RWPE1 (cell line): Measurements from ENCODE around the gene BNC2.

ENCODE experiments used
- CTCF ChIA-PET: fragments of 350-600 bp; sonication (Branson Sonifier 250); formaldehyde crosslinking; extraction: SDS; loops from one replicate; lab custom pipeline; 2021; lab: Yijun Ruan, JAX
- POLR2A ChIA-PET: fragments of 400-600 bp; formaldehyde crosslinking; extraction: SDS; loops from one replicate; lab custom pipeline; 2020; ENCODE audit warnings: antibody characterized with exemption; ENCODE audit not compliant: low non-redundant PET; lab: Yijun Ruan, JAX
- DNase-seq: peaks from one replicate; pipeline ENCODE4 v3.0.0; 2012; ENCODE audit warnings: low spot score
- H3K27ac ChIP-seq: fragments of 450-650 bp; 2 replicates; pipeline ENCODE4 v1.5.1; 2017
- TF ChIP-seq, protein P1 (sequence below): fragments of 450-650 bp; conservative IDR thresholded peaks from 2 replicates; pipeline ENCODE4 v1.5.1; 2017; ENCODE audit warnings: low read depth, mild to moderate bottlenecking

The BNC2 gene

DNA sequence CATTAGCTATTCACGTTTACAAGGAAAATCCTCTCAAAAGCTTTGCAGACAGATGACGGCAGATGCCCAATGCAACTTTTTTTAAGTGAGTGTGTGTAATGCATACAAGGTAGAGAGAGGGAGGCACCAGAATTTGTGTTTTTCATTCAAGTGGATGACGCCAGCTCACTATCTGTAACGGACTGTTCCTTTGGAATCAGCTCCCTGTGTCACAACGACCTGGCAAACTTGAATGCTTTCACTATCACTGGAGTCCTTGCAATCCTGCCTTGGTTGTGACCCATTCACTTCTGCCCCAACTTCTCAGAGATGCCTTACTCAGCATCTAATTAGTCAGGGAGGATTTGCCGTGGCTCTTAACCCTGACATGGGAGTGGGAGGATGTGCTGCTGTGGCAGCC lies 148.5 kb downstream of the BNC2 start:
- ChIA-PET CTCF (interaction anchor here (0.5 kb wide), 1 partner anchor 473 kb away, joined by 3 read pairs; no protein-coding TSS in a partner anchor), POLR2A (no interaction called here)
- no peak overlapping the region for H3K27ac ChIP-seq
- DNase-seq, result no peak
- TF ChIP-seq, protein P1, sequence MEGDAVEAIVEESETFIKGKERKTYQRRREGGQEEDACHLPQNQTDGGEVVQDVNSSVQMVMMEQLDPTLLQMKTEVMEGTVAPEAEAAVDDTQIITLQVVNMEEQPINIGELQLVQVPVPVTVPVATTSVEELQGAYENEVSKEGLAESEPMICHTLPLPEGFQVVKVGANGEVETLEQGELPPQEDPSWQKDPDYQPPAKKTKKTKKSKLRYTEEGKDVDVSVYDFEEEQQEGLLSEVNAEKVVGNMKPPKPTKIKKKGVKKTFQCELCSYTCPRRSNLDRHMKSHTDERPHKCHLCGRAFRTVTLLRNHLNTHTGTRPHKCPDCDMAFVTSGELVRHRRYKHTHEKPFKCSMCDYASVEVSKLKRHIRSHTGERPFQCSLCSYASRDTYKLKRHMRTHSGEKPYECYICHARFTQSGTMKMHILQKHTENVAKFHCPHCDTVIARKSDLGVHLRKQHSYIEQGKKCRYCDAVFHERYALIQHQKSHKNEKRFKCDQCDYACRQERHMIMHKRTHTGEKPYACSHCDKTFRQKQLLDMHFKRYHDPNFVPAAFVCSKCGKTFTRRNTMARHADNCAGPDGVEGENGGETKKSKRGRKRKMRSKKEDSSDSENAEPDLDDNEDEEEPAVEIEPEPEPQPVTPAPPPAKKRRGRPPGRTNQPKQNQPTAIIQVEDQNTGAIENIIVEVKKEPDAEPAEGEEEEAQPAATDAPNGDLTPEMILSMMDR, result no peak

DNA sequence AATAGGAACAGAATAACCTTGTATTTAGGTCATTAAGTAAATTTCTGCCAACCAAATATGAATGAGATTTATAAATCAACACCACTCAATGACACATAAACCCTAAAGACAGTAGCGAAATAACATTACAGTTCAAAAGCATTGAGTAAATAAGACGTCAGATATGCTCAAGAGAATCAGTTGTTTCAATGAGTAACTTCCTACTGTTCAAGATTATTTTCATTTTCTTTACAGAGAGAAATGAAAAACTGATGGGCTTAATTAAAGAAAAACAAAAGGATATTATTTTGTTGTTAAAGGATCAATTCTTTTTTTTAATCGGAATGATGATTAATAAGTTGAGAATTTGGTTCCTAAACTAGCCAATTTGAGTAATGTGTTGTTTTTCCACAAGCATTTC lies 150.1 kb downstream of the BNC2 start:
- TF ChIP-seq, protein P1, result no peak
- no peak for DNase-seq
- no peak overlapping the region for H3K27ac ChIP-seq
- ChIA-PET CTCF (no interaction called here), POLR2A (no interaction called here)

DNA sequence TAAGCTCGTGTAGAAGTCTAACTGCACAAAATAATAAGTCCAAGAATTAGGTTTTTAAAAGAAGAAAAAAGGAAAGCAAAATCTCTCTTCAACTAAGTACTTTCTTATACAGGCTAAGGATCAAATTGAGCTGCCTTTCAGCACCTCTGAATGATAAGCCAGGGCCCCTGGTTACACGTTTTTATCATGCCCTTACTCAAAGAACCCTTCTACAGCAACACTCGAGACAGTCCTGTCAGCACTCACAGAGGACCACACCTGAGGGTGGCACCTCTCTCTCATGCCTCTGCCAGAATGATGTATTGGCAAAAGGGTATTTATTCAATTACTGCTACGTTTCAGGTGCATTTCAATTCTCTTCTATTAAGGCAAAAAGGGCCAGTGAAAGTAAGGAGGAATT lies 150.5 kb downstream of the BNC2 start:
- no peak overlapping the region for H3K27ac ChIP-seq
- ChIA-PET POLR2A (no interaction called here), CTCF (interaction anchor here (0.6 kb wide), 1 partner anchor 1711 kb away, joined by 9 read pairs; no protein-coding TSS in a partner anchor)
- DNase-seq, result no peak
- TF ChIP-seq, protein P1, result no peak

DNA sequence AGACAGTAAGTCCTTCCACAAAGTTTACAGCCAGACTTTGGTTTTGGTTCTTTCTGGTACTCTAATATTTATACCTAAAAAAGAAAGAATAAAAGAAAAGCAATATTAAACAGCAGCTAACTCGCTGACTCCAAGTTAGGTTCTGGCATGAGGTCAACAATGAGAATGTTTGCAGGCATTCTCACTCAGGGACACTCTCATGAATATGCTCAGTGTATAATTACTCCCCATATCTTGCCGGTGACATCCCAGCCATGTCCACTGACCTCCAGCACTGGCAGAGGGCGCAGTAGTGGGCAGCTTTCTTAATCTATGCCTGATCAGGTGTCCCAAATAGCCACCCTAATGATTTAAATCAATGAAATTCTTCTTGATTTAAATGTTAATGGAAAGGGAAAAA lies 151.5 kb downstream of the BNC2 start:
- no peak for DNase-seq
- CTCF ChIA-PET, result no interaction called here
- POLR2A ChIA-PET, result no interaction called here
- no peak overlapping the region for H3K27ac ChIP-seq
- TF ChIP-seq, protein P1, result no peak

DNA sequence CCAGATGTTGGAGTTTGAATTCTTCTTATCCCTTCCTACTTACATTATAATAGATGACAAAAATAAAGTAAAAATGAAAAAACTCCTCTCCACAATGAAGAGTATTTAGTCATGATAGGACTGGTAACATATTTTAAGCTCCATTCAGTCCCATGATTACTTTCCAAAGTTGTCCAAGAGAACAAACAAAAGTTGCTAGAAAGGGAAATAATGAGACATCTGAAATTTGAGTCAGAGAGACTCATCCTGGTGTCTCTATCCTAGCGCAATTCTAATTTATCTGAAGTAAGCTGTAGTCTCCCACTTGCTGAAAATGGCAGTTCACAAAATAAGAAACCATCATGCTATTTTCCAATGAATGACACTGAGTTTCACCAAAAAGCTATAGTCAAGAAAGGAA lies 152.2 kb downstream of the BNC2 start:
- H3K27ac ChIP-seq, result no peak overlapping the region
- ChIA-PET POLR2A (no interaction called here), CTCF (interaction anchor here (0.6 kb wide), 1 partner anchor 878 kb away, joined by 3 read pairs; no protein-coding TSS in a partner anchor)
- TF ChIP-seq, protein P1, result no peak
- DNase-seq, result no peak

DNA sequence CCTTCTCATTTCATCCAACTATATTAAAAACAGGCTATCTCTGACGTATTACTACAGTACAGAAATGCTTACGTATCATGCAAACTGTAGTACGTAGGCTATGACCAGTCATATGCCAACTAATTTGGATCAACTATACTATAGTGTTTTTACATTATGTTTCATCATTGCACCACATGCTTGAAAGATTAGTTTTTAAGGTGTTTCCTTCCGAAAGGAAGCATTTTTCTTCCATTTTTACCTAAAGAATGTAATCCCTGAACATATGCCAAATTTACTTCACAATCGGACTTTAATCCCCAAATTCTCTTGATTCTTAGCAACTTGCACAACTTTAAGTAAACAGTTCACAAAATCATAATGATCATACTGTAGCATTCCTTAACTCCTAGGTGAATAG lies 153.9 kb downstream of the BNC2 start:
- POLR2A ChIA-PET, result no interaction called here
- no peak overlapping the region for H3K27ac ChIP-seq
- TF ChIP-seq, protein P1, result no peak
- no peak for DNase-seq
- CTCF ChIA-PET, result no interaction called here
